HG03575 (cell line): ENCODE measurements around the gene PJA2.
A peak's percentile ranks its signal among the peaks of the same experiment; 100 is the strongest.
"Not testable (repeated sequence)": the region's sequence is repeated elsewhere in the genome, so short reads cannot be mapped to it uniquely, and the experiment has no call there.

Experiments
- ATAC-seq: cut with Tn5 transposase; IDR thresholded peaks from one replicate; pipeline ENCODE4 v1.9.1; 2021; ENCODE audit not compliant: unreplicated experiment, insufficient number of reproducible peaks, low FRiP score; ENCODE audit errors: extremely low read depth

PJA2 gene, protein sequence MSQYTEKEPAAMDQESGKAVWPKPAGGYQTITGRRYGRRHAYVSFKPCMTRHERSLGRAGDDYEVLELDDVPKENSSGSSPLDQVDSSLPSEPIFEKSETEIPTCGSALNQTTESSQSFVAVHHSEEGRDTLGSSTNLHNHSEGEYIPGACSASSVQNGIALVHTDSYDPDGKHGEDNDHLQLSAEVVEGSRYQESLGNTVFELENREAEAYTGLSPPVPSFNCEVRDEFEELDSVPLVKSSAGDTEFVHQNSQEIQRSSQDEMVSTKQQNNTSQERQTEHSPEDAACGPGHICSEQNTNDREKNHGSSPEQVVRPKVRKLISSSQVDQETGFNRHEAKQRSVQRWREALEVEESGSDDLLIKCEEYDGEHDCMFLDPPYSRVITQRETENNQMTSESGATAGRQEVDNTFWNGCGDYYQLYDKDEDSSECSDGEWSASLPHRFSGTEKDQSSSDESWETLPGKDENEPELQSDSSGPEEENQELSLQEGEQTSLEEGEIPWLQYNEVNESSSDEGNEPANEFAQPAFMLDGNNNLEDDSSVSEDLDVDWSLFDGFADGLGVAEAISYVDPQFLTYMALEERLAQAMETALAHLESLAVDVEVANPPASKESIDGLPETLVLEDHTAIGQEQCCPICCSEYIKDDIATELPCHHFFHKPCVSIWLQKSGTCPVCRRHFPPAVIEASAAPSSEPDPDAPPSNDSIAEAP

DNA sequence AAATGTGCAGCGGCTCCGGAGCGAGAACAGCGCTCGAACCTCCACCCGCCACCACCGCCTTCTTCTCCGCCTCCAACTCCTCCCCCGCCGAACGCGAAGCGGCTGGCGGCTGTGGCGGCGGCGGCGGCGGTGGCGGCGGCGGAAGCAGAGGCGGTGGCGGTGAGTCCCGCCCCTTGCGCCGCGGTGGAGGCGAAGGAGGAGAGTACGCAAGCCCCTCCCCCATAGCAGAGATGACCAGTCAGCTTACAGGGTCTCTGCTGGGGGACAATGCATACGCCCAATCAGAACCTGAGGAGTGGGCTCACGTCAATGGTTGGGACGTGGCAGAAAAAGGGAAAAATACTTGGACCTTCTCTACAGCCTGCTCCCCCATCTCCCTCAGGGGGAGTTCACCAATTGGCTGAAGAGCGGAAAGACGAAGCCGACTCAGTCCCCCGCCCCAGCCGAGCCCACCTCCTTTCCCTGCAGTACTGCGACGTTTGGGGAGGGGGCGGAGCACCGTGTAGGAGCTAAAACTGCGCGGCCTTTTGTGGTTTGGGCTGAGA, at the start of gene PJA2:
Gene PJA2 (minus strand): TSS at position 131 of the 545 bp plus-strand sequence. CDS start 26,541 bp downstream, outside the sequence.
- peak; percentile 88 for ATAC-seq

GRCh38 chr5:109455598-109456096, 45.9 kb upstream of the PJA2 start:
- peak; percentile 99 for ATAC-seq

DNA sequence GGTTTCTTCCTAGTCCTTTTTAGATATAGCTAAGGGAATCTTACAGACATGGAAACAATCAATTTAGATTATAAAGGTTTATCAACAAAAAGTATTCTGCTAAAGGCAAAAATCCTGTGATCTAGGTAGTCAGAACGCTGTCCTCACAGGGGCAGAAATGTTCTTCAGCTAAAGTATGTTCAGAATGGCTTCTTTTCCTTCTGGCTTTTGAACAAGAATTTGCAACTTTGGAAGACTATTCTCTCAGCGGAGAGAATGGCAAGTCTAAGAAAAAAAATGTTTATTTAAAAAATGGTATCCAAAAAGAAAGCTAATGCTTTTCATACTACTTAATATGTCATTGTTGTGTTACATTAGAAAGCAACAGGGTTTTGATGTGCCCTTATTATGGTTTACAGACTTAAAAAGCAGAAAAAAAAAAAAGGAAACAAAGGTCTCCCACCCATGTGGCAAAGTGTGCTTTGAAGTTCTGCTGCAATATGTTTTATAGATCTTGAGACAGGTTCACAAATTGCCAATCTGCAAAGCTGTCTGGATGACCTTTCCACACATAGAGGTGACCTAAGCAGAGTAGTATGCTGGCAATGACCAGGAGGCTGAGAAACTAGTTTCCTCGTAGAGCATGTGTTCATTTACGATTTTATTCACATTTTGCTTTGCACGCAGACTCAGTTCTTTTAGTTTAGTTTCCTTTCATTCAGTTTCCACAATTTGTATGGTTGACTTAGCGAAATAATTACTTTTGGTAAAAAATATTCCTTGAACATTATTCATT, 45.1 kb upstream of the PJA2 start:
- ATAC-seq, result no peak

- no peak for ATAC-seq
These were observed 43.5 kb upstream of the PJA2 start for GRCh38 chr5:109453251-109453650.

- no peak for ATAC-seq
These were observed 42.9 kb upstream of the PJA2 start for GRCh38 chr5:109452661-109453060.

GRCh38 chr5:109451146-109451545, 41.4 kb upstream of the PJA2 start:
- ATAC-seq, result no peak

DNA sequence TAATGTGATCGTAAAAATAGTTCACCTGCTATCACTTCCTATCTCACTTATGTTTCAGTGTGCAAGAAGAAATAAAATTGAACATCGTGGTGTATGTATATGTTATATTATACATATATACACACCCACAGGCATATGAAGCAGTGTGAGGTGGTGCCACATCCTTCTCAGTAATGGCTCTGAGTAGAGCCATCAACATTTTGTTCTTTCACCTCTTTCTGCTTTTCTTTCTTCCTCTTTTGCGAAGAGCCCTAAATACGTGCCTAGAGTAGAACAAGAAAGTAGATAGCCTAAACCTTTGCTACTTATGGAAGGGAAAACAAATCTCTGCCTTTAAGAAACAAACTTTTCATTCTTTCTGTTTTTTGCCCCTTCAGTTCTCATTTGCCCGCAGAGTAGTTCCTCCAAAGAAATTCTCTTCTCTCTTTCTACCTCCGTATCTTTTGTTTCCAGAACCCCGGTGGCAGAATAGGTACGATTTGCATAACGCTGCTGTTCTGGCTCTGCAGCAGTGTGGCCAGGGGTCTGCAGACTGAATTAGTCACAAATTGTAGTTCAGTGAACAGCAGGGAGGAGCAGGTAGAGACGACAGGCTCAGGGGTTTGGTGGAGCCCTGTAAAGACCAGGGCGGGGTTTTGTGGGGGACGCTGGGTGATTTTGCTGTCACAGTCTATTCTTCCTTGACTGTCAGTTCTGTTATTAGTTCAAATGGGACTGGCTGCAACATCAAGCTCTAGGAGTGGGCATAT, 40.5 kb upstream of the PJA2 start:
- no peak for ATAC-seq

DNA sequence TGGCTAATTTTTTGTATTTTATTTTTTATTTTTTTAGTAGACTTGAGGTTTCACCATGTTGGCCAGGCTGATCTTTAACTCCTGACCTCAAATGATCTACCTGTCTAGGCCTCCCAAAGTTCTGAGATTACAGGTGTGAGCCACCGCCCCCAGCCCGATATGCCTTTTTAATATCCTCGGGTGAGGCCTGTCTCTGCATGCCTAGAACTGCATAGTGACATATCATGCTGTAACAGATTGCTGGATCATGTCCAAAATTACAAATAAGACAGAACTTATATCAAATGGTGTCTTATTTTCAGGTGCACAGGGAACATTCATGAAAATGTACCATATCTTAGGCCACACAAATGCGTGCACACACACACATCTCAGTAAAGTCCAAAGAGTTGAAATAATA, 39.1 kb upstream of the PJA2 start:
- ATAC-seq, result no peak

- ATAC-seq, result no peak
These were observed 29.8 kb upstream of the PJA2 start for GRCh38 chr5:109439590-109439989.

DNA sequence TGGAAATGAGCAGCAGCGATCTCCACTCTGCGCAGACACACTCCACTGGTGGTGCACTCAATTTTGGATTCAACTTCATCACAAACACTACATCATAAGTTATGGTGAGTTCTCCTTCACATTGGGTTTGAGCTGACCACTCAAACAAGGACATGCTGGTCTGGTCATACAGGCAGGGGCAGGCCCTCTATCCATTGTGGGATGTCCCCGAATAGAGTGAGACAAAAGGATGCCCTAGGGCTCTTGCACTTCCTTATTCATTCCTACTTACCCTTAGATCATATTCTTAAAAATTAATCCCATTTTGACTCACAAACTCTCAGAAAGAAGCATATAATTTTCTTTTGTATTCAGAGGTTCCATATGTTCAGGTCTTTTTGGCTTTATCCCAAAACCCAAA, 16.3 kb upstream of the PJA2 start:
- ATAC-seq, result no peak

GRCh38 chr5:109425521-109425920, 15.7 kb upstream of the PJA2 start:
- ATAC-seq, result not testable (repeated sequence)

DNA sequence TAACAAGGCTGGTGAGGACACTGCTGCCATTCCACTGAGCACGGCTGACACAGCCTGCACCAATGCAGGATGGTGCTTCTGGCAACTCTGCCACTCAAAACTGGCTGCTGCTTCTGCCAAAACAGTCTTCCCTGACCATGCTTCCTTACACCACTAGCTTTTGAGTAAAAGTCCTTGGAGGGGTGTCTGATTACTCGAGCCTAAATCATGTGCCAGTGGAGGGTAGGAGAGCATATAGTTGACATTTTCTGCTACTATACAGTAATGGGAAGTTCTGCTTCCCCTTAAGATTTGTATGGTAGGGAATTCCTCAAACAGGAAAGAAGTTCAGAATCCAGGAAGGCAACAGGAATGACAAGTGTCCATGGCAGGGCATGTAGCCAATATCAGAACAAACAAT, 12.2 kb upstream of the PJA2 start:
- ATAC-seq, result no peak

DNA sequence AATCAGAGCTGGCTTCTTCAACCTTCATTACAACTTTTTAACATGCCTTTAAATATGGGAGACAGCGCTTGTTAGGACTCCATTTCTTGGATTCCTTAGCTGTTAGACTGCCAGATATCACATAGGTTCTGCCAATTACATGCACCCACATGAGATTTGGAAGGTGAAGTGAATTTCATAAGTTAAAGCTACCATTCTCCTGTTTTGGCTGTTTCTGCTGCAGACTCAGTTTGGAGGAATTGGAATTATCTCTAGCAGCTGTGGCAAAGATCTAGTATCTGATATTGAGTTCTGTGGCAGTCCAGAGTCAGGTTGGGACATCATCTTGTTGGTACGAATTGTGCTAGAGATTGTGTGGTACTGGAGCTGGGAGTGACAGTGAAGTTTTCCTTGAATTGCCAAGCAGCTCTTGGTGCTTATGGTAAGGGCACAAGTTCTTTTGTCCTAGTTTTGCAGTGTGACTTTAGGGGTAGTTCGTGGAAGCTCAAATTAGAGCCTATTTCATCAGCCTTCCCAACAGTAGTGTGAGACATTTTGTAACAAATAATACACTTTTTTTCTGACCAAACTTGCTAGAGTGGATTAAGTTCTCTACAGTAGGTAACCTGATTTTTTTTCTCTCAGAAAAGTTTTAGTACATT, 9.1 kb upstream of the PJA2 start:
- ATAC-seq, result no peak

GRCh38 chr5:109416882-109417281, 7.1 kb upstream of the PJA2 start:
- no peak for ATAC-seq

- ATAC-seq, result not testable (repeated sequence)
These were observed 4.2 kb upstream of the PJA2 start for GRCh38 chr5:109413921-109414461.

DNA sequence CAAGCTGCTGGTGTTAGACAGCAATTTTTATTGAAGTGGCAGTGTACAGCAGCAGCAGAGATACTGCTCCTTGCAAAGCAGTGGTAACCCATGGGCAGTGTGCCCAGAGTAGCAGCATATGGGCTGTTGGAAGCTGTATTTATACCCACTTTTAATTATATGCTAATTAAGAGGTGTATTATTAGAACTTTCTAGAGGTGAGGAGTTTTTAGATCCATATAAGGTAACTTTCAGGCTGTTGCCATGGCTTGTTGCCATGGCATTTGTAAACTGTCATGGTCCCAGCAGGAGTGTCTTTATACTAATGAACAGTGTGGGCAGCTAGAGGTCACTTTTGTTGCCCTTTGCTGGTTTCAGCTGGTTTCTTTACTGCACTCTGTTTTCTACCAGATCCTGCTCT, 3.7 kb upstream of the PJA2 start:
- no peak for ATAC-seq

GRCh38 chr5:109412981-109413402, 3.2 kb upstream of the PJA2 start:
- no peak for ATAC-seq

- no peak for ATAC-seq
These were observed 1.9 kb upstream of the PJA2 start for GRCh38 chr5:109411627-109412026.
